OCI-LY3 (cell line): ENCODE data around the gene NUPR1.
"Not testable (repeated sequence)": the region's sequence is repeated elsewhere in the genome, so short reads cannot be mapped to it uniquely, and the experiment has no call there.

ENCODE experiments used
- CTCF ChIP-seq: fragments of 200-600, 300-600 bp; sonication (generic); IDR thresholded peaks from 2 replicates; pipeline ENCODE4 v1.5.1; 2014; ENCODE audit warnings: antibody characterized with exemption, low read length, low read depth
- EZH2phosphoT487 ChIP-seq: fragments of 200-600 bp; shearing (Covaris generic); IDR thresholded peaks from 2 replicates; pipeline ENCODE4 v1.6.1; 2018; ENCODE audit warnings: antibody characterized with exemption, mixed run types, low read depth

- TF ChIP-seq CTCF, EZH2phosphoT487: not testable (repeated sequence)
Observed at GRCh38 chr16:28483361-28483760, 55.4 kb downstream of the NUPR1 start.
